ENCODE data around the gene SCART1.

- TF ChIP-seq, protein P1, sequence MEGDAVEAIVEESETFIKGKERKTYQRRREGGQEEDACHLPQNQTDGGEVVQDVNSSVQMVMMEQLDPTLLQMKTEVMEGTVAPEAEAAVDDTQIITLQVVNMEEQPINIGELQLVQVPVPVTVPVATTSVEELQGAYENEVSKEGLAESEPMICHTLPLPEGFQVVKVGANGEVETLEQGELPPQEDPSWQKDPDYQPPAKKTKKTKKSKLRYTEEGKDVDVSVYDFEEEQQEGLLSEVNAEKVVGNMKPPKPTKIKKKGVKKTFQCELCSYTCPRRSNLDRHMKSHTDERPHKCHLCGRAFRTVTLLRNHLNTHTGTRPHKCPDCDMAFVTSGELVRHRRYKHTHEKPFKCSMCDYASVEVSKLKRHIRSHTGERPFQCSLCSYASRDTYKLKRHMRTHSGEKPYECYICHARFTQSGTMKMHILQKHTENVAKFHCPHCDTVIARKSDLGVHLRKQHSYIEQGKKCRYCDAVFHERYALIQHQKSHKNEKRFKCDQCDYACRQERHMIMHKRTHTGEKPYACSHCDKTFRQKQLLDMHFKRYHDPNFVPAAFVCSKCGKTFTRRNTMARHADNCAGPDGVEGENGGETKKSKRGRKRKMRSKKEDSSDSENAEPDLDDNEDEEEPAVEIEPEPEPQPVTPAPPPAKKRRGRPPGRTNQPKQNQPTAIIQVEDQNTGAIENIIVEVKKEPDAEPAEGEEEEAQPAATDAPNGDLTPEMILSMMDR (IDR thresholded peaks at IDR 0.05), result no peak
- no peak for TF ChIP-seq POLR2A (IDR thresholded peaks at IDR 0.05)
These were observed 5.1 kb downstream of the SCART1 start for GRCh38 chr10:133458710-133459453.

All from right lobe of liver (tissue), 4 donors.